ENCODE data around the gene IFT88. TPM values are rescaled to one million over a fixed set of nuclear protein-coding genes. Genes with fewer than 3 reads are reported as not detected.

Gene IFT88
- total and polyA plus RNA-seq, 9 of the 15 experiments (the other 6 are each of a cell fraction or from before 2014, with no cell fraction given), result 8.3 to 13.5 (median 10.0) TPM

GRCh38 chr13:20525144-20525600 lies 41.8 kb upstream of the IFT88 start (continued):
- TF ChIP-seq ZBED1 (IDR thresholded peaks at IDR 0.05) (peak; percentile 92), ZNF134 (CRISPR knock-in tag; conservative IDR thresholded peaks at IDR 0.05) (no peak), MYC (IDR thresholded peaks at IDR 0.05; ENCODE audit: low read depth, low read length) (no peak), MYC (CRISPR knock-in tag; IDR thresholded peaks at IDR 0.05; ENCODE audit: borderline replicate concordance, low read depth) (no peak), HNRNPLL (IDR thresholded peaks at IDR 0.05; ENCODE audit: low read depth, low read length, poor library complexity, severe bottlenecking) (peak; percentile 25), HDAC2 (IDR thresholded peaks at IDR 0.05) (0 out of 2 replicates have a peak, but pooled peaks have one; percentile 18), CHD1 (IDR thresholded peaks at IDR 0.05; ENCODE audit: low read length) (peak; percentile 68), ADNP (tag; IDR thresholded peaks at IDR 0.05) (no peak), ZBTB9 (CRISPR knock-in tag; IDR thresholded peaks at IDR 0.05) (no peak), FOXA1 (IDR thresholded peaks at IDR 0.05; ENCODE audit: borderline replicate concordance) (no peak), SMARCA5 (IDR thresholded peaks at IDR 0.05) (no peak), ELF1 (tag; IDR thresholded peaks at IDR 0.05) (no peak), PHB2 (IDR thresholded peaks at IDR 0.05; ENCODE audit: low read depth) (no peak), CBX1 (IDR thresholded peaks at IDR 0.05; ENCODE audit: low read depth) (0 out of 2 replicates have a peak, but pooled peaks have one; percentile 7), RBM22 (IDR thresholded peaks at IDR 0.05; ENCODE audit: low read depth, low read length, poor library complexity, severe bottlenecking) (no peak), ESRRA (IDR thresholded peaks at IDR 0.05; ENCODE audit: borderline replicate concordance, low read depth) (peak; percentile 64), GATA2 (CRISPR knock-in tag; IDR thresholded peaks at IDR 0.05) (no peak), ZNF445 (CRISPR knock-in tag; IDR thresholded peaks at IDR 0.05; ENCODE audit: low read depth) (no peak), NRF1 (conservative IDR thresholded peaks at IDR 0.05 in 1 of 2, IDR thresholded peaks at IDR 0.05 in 1 of 2) (no peak)
- TF ChIP-seq, protein P1, sequence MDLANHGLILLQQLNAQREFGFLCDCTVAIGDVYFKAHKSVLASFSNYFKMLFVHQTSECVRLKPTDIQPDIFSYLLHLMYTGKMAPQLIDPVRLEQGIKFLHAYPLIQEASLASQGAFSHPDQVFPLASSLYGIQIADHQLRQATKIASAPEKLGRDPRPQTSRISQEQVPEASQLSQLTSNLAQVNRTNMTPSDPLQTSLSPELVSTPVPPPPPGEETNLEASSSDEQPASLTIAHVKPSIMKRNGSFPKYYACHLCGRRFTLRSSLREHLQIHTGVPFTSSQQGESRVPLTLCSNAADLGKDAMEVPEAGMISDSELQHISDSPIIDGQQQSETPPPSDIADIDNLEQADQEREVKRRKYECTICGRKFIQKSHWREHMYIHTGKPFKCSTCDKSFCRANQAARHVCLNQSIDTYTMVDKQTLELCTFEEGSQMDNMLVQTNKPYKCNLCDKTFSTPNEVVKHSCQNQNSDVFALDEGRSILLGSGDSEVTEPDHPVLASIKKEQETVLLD (IDR thresholded peaks at IDR 0.05), result no peak
- TF ChIP-seq, protein P2, sequence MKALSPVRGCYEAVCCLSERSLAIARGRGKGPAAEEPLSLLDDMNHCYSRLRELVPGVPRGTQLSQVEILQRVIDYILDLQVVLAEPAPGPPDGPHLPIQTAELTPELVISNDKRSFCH (CRISPR knock-in tag; IDR thresholded peaks at IDR 0.05), result no peak
- TF ChIP-seq, protein P2 (tag; IDR thresholded peaks at IDR 0.05), result no peak

Data from K562 (cell line).